ENCODE data around the gene LARGE2.

The LARGE2 gene

GRCh38 chr11:45885274-45885920, 37.1 kb upstream of the LARGE2 start, which contains the start of gene MAPK8IP1:
Gene MAPK8IP1 (plus strand): TSS chr11:45885651. CDS start chr11:45885821, 170 bp downstream.
- TF ChIP-seq POLR2AphosphoS5 (IDR thresholded peaks at IDR 0.05; ENCODE audit: low read depth, low read length) (no peak), FOXP2 (optimal IDR thresholded peaks at IDR 0.05; ENCODE audit: borderline replicate concordance, extremely low read depth, extremely low read length, insufficient read depth) (no peak), SIN3A (IDR thresholded peaks at IDR 0.05; ENCODE audit: borderline replicate concordance, insufficient read depth, low read length) (peak; percentile 27; the same call in 1 of the 2 replicates), REST (IDR thresholded peaks at IDR 0.05; ENCODE audit: insufficient read depth in 1 of 2, low read depth in 2 of 2, low read length in 2 of 2) (peak; percentile 88 to 93), TAF1 (IDR thresholded peaks at IDR 0.05; ENCODE audit: borderline replicate concordance, insufficient read depth, low read length) (no peak)

GRCh38 chr11:45885921-45886721, 36.3 kb upstream of the LARGE2 start:
- TF ChIP-seq TAF1 (IDR thresholded peaks at IDR 0.05; ENCODE audit: borderline replicate concordance, insufficient read depth, low read length) (no peak), REST (IDR thresholded peaks at IDR 0.05; ENCODE audit: insufficient read depth in 1 of 2, low read depth in 2 of 2, low read length in 2 of 2) (0 out of 4 replicates have a peak, but pooled peaks of 1 of the 2 experiments have one; percentile 7)

- TF ChIP-seq POLR2AphosphoS5 (IDR thresholded peaks at IDR 0.05; ENCODE audit: low read depth, low read length) (no peak), FOXP2 (optimal IDR thresholded peaks at IDR 0.05; ENCODE audit: borderline replicate concordance, extremely low read depth, extremely low read length, insufficient read depth) (no peak), TAF1 (IDR thresholded peaks at IDR 0.05; ENCODE audit: borderline replicate concordance, insufficient read depth, low read length) (no peak), REST (IDR thresholded peaks at IDR 0.05; ENCODE audit: insufficient read depth in 1 of 2, low read depth in 2 of 2, low read length in 2 of 2) (no peak), SIN3A (IDR thresholded peaks at IDR 0.05; ENCODE audit: borderline replicate concordance, insufficient read depth, low read length) (no peak)
Observed at GRCh38 chr11:45886816-45887520, 35.5 kb upstream of the LARGE2 start.

GRCh38 chr11:45887587-45887986, 34.9 kb upstream of the LARGE2 start:
- TF ChIP-seq REST (IDR thresholded peaks at IDR 0.05; ENCODE audit: insufficient read depth in 1 of 2, low read depth in 2 of 2, low read length in 2 of 2) (no peak), FOXP2 (optimal IDR thresholded peaks at IDR 0.05; ENCODE audit: borderline replicate concordance, extremely low read depth, extremely low read length, insufficient read depth) (no peak), TAF1 (IDR thresholded peaks at IDR 0.05; ENCODE audit: borderline replicate concordance, insufficient read depth, low read length) (no peak), SIN3A (IDR thresholded peaks at IDR 0.05; ENCODE audit: borderline replicate concordance, insufficient read depth, low read length) (no peak), POLR2AphosphoS5 (IDR thresholded peaks at IDR 0.05; ENCODE audit: low read depth, low read length) (no peak)

Data from PFSK-1 (cell line).